ENCODE results near the gene LPIN2.

DNA sequence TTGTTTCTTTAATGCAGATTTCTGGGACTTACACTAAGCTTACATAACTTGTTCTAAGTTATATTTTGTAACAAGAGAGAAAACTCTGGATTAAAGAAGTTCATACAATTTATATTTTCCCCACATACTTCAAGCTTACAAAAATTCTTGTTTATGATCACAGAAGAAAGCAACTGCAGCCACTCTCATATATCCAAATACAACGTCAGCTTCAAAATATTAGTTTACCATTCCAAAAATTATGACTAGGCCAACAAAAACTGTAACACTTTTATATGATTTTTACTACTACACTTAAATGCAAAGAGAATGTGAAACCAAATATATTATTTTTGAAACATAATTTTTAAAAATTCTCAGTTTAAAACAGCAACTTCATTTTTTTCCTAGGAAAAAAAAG, 30.9 kb downstream of the LPIN2 start:
- TF ChIP-seq POLR2AphosphoS5 (IDR thresholded peaks at IDR 0.05), result no peak
- TF ChIP-seq, protein P1, sequence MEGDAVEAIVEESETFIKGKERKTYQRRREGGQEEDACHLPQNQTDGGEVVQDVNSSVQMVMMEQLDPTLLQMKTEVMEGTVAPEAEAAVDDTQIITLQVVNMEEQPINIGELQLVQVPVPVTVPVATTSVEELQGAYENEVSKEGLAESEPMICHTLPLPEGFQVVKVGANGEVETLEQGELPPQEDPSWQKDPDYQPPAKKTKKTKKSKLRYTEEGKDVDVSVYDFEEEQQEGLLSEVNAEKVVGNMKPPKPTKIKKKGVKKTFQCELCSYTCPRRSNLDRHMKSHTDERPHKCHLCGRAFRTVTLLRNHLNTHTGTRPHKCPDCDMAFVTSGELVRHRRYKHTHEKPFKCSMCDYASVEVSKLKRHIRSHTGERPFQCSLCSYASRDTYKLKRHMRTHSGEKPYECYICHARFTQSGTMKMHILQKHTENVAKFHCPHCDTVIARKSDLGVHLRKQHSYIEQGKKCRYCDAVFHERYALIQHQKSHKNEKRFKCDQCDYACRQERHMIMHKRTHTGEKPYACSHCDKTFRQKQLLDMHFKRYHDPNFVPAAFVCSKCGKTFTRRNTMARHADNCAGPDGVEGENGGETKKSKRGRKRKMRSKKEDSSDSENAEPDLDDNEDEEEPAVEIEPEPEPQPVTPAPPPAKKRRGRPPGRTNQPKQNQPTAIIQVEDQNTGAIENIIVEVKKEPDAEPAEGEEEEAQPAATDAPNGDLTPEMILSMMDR (IDR thresholded peaks at IDR 0.05), result no peak
- TF ChIP-seq POLR2A (IDR thresholded peaks at IDR 0.05), result no peak
